ENCODE data around the gene DAGLA. TPM values are rescaled to one million over a fixed set of nuclear protein-coding genes. Genes with fewer than 3 reads are reported as not detected.

Gene DAGLA
- total RNA-seq, 1 donor from 2014 or later = 4.8 TPM

DNA sequence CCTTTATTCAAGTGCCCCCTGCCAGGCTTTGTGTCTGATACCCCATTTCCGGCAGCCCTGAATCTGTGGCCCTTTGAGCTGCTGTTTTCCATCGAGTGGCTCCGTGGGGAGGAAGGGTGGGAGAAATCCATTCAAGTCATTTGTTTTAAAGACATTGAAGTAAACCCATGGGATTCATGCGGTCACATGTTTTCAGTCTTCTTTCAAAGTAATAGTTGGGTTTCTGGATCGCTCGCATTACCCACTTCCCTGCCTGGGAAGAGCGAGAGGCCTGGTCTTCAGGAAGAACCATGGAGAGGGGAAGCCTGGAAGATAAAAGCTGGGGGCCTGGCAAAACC, 14.4 kb downstream of the DAGLA start:
- Mint-ChIP-seq H3K27me3 (ENCODE audit: low read depth) (no peaks in the 10 kb centered on the region), H3K4me3 (ENCODE audit: unreplicated experiment) (no peak overlapping the region), H3K36me3 (ENCODE audit: low read depth) (no peaks in the 10 kb centered on the region), H3K9me3 (ENCODE audit: low read depth) (no peaks in the 10 kb centered on the region), H3K4me1 (ENCODE audit: low read depth) (peaks cover 44% of the 10 kb centered on the region), H3K27ac (ENCODE audit: unreplicated experiment) (no peak overlapping the region)
- DNase-seq (ENCODE audit: low spot score) = no peak
- TF ChIP-seq, protein P1, sequence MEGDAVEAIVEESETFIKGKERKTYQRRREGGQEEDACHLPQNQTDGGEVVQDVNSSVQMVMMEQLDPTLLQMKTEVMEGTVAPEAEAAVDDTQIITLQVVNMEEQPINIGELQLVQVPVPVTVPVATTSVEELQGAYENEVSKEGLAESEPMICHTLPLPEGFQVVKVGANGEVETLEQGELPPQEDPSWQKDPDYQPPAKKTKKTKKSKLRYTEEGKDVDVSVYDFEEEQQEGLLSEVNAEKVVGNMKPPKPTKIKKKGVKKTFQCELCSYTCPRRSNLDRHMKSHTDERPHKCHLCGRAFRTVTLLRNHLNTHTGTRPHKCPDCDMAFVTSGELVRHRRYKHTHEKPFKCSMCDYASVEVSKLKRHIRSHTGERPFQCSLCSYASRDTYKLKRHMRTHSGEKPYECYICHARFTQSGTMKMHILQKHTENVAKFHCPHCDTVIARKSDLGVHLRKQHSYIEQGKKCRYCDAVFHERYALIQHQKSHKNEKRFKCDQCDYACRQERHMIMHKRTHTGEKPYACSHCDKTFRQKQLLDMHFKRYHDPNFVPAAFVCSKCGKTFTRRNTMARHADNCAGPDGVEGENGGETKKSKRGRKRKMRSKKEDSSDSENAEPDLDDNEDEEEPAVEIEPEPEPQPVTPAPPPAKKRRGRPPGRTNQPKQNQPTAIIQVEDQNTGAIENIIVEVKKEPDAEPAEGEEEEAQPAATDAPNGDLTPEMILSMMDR (IDR thresholded peaks at IDR 0.05) = no peak

DNA sequence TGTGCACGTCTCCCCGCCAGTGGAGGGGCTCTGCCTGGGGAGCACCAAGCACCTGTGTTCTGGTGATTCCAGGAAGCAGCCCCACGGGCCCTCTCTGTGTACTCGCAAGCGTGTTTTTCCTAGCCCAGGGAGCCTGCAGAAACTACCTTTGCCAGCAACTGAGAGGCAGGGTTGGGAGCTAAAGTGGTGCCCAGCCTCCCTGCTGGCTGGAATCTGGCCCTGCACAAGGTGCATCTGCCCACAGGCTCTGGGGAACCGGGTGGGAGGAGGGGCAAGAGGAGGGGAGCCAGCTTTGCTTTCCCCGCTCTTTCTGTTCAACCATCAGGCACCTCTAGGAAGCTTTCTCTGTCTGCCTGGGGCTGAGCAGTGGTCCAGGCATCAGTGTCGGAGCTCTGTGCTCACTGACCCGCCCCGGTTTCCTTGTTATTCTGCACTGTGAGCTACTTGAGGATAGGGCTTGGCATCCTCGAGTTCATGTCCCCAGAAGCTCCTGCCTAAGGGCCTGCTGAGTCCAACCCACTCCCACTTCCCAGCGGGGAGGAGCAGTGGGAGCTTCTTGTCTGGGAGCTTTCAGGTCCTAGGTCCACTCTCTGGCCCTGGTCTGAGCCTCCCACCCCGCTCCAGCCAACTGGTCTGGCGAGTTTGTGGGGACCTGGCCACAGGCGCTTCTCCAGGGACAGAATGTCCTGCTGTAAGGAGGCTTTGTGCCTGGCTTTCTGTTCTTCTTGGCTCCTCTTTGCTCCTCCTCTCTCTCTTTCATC, 14.9 kb downstream of the DAGLA start:
- Mint-ChIP-seq H3K27me3 (ENCODE audit: low read depth) (no peaks in the 10 kb centered on the region), H3K27ac (ENCODE audit: unreplicated experiment) (peak overlapping the region; percentile 92), H3K4me1 (ENCODE audit: low read depth) (peaks cover 45% of the 10 kb centered on the region), H3K36me3 (ENCODE audit: low read depth) (no peaks in the 10 kb centered on the region), H3K4me3 (ENCODE audit: unreplicated experiment) (no peak overlapping the region), H3K9me3 (ENCODE audit: low read depth) (no peaks in the 10 kb centered on the region)
- TF ChIP-seq, protein P1 (IDR thresholded peaks at IDR 0.05) = peak; percentile 57
- DNase-seq (ENCODE audit: low spot score) = no peak

DNA sequence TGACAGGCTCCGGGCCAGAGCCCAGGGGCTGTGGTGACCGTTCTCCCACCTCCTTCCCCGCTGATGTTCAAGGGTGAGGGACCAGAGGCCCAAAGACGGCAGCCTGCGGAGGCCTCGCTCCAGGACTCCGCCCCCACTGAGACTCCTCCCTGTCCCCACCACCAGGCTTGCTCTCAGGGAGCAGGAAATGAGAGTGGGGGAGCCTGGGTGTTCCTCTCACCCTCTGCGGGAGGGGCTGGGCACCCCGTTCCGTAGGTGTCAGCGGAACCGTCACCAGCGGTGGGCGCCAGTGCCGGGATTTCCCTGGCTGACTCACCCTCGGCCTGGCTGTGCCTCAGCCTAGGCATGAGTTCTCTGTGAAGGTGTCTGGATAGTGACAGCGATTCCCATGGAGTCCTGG, 15.7 kb downstream of the DAGLA start:
- H3K27me3 Mint-ChIP-seq (ENCODE audit: low read depth) = no peaks in the 10 kb centered on the region
- H3K4me3 Mint-ChIP-seq (ENCODE audit: unreplicated experiment) = peak overlapping the region; percentile 19
- DNase-seq (ENCODE audit: low spot score) = no peak
- no peaks in the 10 kb centered on the region for H3K36me3 Mint-ChIP-seq (ENCODE audit: low read depth)
- H3K27ac Mint-ChIP-seq (ENCODE audit: unreplicated experiment) = peak overlapping the region; percentile 92
- TF ChIP-seq, protein P1 (IDR thresholded peaks at IDR 0.05) = peak; percentile 58
- H3K4me1 Mint-ChIP-seq (ENCODE audit: low read depth) = peaks cover 50% of the 10 kb centered on the region
- no peaks in the 10 kb centered on the region for H3K9me3 Mint-ChIP-seq (ENCODE audit: low read depth)

DNA sequence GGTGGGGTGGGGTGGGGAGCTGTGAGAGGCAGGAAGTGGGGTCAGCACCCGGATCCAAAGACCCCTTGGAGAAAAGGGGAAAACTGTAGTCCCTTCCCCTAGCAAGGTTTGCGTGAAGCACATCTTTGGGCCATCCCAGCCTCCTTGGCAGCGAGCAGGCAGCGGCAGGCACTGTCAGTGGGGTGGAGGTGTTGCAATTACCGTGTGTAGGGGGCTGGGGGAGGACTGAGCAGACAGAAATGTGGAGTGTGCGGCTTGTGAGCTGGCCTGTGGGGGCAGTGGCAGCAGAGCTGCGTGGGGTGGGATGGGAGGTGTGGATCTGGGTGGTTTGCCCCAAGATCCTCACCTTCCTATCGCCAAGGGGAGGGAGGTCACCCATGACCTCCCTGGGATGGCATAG, 16.4 kb downstream of the DAGLA start:
- H3K27me3 Mint-ChIP-seq (ENCODE audit: low read depth) = no peaks in the 10 kb centered on the region
- TF ChIP-seq, protein P1 (IDR thresholded peaks at IDR 0.05) = no peak
- no peaks in the 10 kb centered on the region for H3K9me3 Mint-ChIP-seq (ENCODE audit: low read depth)
- no peak overlapping the region for H3K4me3 Mint-ChIP-seq (ENCODE audit: unreplicated experiment)
- H3K4me1 Mint-ChIP-seq (ENCODE audit: low read depth) = peaks cover 47% of the 10 kb centered on the region
- H3K36me3 Mint-ChIP-seq (ENCODE audit: low read depth) = no peaks in the 10 kb centered on the region
- DNase-seq (ENCODE audit: low spot score) = no peak
- H3K27ac Mint-ChIP-seq (ENCODE audit: unreplicated experiment) = peak overlapping the region; percentile 59

DNA sequence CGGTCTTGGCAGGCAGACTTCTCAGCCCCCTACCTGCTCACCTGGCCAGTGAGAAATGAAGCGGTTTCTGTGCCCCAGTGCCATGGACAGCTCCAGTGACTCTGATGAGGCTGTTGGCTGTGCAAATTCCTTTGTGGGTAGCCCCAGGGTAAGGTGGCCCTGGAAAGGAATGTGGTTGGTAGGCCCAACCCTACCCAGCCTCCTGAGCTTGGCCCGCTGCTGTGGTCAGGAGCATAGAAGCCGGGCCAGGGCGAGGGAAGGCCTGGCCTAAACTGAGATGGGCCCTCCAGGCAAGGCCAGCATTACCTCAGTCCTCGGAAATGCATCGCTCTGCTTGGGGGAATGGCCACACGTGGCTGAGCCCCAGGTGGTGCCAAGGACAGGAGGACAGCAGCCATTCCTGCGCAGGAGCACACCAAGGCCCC, 16.9 kb downstream of the DAGLA start:
- H3K27ac Mint-ChIP-seq (ENCODE audit: unreplicated experiment) = no peak overlapping the region
- H3K27me3 Mint-ChIP-seq (ENCODE audit: low read depth) = no peaks in the 10 kb centered on the region
- H3K4me3 Mint-ChIP-seq (ENCODE audit: unreplicated experiment) = no peak overlapping the region
- TF ChIP-seq, protein P1 (IDR thresholded peaks at IDR 0.05) = no peak
- no peaks in the 10 kb centered on the region for H3K9me3 Mint-ChIP-seq (ENCODE audit: low read depth)
- H3K36me3 Mint-ChIP-seq (ENCODE audit: low read depth) = no peaks in the 10 kb centered on the region
- DNase-seq (ENCODE audit: low spot score) = no peak
- H3K4me1 Mint-ChIP-seq (ENCODE audit: low read depth) = peaks cover 46% of the 10 kb centered on the region
